NOMO-1 treated with DMSO at 0.1 percent for 48 hours (cell line): ENCODE measurements around the gene KAZN.
"Not testable (repeated sequence)": the region's sequence is repeated elsewhere in the genome, so short reads cannot be mapped to it uniquely, and the experiment has no call there.

Experiments
- DNase-seq: peaks from one replicate; lab custom pipeline; 2025; ENCODE audit not compliant: unreplicated experiment; lab: John Stamatoyannopoulos, UW

The KAZN gene

DNA sequence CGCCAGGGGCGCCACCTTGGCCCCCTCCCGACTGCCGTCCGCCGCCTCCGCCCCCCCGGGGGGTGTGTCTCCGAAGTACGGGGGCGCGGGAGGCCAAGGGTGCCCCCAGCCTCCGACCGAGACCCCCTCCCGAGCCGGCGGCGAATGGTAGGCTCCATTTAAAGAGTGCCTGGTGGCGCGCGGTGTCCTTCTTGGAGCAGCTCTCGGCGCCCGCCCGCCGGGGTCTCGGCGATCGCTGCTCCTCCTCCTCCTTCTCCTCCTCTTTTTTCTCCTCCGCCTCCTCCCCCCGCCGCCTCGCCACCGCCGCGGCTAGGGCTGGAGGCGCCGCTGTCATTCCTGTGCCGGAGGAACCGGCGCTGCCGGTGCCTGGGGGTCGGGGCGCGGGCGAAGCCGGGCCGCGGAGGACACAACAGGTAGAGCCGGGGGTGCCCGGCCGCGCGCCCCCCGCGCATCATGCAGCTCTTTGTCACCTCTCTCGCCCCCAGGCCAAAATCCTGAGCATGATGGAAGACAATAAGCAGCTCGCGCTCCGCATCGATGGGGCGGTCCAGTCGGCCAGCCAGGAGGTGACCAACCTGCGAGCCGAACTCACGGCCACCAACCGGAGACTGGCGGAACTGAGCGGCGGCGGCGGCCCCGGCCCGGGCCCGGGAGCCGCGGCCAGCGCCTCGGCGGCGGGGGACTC is at the start of gene KAZN:
KAZN (plus strand) TSS at position 188 of the 685 bp plus-strand sequence.
- DNase-seq = no peak

DNA sequence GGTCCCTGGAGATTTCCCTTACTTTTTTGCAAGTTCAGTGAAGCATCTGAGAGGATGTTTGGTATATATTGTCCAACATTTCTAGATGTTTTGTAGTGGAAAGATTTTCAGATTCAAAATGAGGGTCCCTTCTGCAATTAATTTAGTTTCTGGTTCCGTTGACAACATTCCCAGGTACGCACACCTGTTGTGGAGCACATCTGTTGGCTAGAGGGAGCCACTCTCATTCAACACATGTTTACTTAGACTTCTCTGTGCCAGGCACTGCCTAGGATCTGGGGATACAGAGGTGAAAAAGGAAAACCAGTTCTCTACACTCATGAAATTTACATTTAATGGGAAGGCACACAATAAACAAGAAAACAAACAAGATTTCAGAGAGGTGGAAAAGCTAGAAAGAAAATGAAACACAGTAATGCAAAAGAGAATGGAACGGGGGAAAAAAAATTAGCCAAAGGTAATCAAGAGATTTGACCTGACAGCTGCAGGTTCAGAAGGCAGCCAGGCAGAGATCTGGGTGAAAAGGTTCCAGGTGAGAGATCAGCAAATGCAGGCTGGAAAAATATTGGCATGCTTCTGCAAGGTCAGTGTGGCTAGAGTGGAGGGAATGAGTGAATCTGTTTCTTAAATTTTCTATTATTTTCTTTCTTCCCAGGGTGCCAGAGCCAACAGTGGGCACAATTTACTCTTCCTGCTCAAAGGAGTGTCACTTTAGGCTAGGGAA is 48.4 kb upstream of the KAZN start:
- DNase-seq = no peak

DNA sequence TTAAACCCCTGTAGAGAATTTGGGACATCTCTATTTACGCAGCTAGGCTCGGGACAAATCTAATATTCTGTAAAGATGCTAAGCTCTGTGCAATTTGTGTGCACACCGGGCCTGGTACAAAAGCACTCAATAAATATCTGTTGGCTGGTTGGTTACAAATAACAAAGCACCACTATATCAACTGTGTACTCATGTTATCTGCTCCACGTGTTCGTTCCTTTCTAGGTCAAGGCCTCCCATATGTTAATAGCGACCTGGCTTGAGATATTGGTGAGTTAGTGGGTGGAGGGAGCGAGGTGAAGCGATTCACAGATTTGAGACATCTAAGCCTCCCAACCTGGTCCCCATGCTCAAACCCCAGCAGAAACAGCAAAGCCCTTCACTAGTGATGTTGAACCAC is 47.1 kb upstream of the KAZN start:
- DNase-seq = no peak

DNA sequence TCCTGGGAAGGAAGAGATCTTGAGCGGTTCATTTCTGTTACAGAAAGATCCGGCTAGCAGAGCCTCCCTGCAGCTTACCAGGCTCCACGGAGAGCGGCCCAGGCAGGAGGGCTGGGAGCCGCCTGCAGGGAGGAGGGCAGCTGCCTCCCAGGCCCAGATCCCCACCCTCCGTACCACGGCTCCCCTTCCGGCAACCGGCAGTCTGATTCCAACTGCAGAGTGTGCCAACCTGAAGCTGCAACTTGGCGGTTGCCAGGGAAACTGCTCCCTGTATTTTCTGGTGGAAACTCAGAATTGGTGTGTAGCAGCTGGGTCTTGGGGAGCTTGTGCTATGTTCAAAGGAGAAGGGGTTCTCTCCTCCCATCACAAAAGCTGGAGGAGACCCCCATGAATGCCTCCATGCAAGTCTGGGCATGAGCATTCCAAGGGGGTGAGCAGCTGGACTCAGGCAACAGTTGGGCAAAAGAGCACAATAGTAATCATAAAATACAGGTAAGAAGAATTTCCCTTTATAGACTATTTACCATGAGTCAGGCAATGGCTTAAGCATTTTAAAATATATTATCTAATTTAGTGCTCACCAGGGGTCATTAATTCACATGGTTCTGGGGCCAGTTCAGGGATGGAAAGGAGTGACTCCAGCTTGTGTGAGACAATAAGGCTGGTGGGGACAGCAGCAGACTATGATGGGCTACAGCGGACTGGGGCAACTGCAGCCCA is 46.1 kb upstream of the KAZN start:
- DNase-seq = no peak

DNA sequence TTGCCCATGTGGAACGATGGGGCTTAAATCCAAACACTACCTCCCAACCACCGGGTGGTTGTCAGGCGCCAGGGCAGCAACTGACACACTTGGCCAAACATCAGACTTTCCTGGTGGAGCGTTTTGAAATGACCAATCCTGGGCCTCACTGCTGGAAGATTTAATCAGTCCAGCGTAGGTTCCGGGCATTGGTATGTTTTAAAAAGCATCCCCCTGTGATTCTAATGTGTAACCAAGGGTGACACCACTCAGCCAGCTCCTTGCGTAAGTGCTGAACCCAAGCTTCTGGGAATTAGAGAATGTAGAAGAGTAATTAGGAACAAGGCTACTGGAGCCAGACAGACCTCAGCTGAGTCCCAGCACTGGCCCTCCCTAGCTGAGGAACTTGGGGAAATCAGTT is 44.8 kb upstream of the KAZN start:
- no peak for DNase-seq

DNA sequence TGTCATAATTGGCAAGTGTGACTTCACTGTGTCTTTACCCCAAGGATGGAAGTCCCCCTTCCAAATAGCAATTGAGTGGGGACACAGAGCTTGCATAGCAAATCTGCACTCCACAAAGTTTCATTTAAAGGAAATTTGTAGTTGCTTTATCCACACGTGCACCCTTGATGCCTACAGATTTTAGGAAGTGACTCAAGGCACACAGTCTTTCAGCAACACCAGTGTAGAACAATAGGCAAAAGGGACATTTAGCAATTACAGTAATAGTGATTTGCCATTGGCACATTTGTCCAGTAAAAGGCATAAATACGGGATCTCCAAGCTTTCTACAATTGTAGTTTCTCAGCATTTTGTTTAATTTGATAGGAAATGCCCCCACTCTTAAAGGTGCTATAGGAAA is 43.4 kb upstream of the KAZN start:
- DNase-seq = no peak

DNA sequence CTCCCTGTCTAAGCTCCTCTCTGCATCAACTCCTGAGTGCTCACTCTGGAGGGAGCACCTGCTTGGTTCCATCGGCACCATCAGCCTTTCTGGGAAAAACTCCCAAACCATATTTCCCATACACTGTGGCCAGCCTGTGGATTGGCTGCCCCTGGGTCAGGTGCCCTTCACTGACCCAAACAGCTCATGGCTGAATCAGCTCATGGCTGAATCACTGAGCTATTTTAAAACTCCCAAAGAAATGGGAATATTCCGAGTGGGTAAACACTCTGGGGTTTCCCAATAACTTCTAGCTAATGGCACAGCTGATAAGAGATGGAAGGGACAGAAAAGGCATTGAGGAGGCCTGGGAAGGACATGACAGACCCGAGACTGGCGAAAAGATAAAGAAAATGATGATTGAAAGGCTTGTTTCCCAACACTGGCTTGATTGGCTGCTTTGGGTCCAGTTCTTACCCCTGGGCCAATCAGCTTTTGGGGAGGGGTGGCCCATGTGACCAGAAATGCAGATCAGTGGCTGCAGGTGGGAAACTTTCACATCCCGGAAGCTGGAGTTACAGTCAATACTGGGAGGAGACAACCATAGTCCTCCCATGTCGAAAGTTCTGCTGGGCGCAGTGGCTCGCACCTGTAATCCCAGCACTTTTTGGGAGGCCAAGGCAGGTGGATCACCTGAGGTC is 37.3 kb upstream of the KAZN start:
- DNase-seq = no peak

DNA sequence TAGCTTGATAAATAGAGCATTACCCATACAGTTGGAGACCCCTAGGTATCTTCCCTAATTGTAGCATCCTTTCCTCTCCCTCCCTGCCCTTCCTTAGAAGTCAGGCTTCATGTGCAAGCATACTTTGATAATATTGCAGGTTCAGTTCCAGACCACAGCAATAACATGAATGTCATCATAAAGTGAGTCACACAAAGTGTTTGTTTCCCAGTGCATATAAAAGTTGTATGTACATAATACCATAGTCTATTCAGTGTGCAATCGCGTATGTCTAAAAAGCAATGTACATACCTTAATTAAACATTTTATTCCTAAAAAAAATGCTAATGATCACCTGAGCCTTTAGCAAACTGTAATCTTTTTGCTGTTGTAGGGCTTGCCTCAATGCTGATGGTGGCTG is 33.4 kb upstream of the KAZN start:
- no peak for DNase-seq

DNA sequence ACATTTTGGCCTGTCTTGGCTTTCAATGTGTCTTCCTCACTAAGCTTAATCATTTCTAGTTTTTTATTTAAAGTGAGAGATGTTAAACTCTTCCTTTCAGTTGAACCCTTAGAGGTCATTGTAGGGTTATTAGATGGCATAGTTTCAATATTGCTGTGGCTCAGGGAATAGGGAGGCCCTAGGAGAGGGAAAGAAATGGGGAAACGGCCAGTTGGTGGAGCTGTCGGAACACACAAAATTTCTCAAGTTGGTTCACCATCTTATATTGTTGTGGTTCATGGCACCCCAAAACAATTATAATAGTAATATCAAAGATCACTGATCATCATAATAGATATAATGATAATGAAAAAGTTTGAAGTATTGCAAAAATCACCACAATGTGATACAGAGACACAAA is 31.4 kb upstream of the KAZN start:
- no peak for DNase-seq

DNA sequence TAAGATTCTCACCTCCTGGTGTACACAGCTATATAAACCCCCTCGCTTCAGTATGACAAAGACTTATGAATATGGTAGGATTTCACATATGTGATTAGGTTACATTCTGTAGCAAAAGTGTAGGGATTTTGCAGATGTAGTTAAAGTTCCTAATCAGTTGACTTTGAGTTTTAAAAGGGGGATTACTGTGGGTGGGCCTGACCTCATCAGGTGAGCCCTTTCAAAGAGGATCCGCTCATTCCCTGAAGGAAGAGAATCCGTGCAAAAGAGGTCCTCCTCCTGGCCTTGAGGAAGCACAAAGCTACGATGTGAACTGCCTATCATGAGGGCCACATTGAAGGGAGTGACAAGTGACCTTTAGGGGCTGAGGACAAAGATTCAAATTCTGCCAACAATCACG is 30.6 kb upstream of the KAZN start:
- no peak for DNase-seq

DNA sequence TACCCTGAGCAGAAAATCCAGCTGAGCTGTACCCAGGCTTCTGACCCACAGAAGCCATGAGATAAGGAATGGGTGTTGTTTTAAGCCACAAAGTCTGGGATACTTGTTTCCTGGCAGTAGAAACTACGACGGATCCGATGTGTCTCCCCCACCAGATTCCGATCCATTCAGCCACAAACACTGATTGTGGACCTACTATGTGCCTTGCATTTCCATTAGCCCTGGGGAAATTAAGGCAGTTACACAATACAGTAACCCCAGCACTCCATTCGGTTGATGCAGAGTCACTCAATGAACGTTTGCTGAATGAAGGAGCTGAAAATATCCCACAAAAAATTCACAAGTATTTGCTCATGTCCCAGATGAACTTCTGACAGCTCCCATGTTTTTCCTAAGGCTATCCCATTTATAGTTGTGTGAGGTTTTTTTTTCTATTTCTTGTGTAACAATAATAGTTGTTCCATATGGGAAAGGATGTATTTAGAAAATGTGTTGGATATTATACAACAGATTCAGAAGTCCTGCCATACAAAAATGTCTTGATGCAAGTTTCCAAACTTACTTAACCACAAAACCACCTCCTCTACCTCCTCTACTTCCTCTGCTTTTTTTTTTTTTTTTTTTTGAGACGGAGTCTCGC is 29.6 kb upstream of the KAZN start:
- no peak for DNase-seq

DNA sequence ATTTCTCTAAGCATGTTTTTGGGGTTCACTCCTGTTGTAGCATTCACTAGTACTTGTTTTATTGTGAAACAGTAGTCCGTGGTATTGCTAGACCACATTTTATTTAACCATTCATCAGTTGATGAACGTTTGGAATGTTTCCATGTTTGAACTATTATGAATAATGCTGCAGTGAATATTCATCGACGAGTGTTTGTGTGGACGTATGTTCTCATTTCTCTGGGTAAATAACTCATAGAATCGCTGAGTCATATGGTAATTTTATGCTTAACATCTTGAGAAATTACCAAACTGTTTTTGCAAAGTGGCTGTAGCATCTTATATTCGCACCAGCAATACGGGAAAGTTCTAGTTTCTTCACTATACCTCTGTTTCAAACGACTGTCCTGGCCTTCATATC is 28.0 kb upstream of the KAZN start:
- DNase-seq = no peak

DNA sequence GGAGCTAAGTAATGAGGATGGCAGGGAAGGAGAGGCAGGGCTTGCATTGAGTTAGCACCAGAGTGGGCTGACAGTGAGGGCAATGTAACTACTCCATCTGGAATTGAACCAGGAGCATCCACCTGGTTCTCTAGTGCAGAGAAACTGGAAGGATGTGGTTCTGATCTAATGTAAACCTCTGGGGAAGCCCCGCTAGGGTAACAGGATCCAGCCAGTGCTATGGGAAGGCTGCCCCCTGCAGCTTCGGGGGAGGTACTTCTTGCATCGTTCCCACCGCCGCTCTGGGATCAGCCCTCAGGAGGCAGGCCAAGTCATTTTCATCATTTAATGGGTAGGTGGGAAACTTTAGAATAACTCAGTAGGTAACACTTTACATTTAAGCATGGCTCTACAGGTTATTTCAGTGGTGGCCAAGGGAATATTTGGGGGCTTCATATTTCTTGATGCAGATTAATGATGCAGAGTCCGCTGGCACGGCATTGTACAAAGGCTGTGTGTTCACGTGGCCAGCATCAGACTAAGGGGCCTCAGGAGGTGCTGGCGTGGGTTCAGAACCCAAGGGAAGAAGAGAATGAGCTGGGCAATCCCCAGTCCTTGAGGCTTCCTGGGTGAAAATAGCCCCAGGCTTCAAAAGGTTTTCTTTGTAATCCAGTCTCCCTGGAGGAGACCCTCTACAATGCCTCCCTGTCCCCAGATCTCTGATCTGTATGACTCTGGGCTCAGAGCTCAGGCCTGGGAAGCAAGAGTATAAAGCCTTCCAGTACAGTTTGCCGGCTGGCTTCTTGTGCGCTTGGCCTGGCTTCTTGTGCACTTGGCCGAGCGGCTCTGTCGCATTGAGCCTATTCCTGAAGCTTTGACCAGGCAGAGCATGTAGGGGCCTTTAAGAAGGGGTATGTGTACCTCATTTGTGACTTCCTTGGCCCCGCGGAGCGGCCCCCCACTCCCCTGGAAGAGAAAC is 26.4 kb upstream of the KAZN start:
- no peak for DNase-seq

DNA sequence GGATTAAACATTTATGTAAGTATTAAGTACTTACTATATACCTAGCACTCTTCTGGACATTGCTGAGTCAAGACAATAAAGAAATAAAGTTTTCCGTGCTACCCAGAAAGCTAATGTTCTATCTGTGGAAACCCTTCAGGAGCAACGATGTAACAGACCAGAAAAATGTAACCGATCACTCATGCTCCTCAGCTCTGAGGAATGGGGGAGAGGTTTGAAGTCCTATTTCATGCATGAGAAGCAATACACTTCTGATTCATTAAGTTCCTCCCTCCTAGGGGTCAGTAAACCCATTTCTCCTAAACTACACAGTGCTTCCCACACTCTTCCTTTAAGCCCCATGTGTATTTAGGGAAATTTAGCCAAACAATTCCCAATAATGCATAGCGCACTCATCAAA is 25.6 kb upstream of the KAZN start:
- no peak for DNase-seq

DNA sequence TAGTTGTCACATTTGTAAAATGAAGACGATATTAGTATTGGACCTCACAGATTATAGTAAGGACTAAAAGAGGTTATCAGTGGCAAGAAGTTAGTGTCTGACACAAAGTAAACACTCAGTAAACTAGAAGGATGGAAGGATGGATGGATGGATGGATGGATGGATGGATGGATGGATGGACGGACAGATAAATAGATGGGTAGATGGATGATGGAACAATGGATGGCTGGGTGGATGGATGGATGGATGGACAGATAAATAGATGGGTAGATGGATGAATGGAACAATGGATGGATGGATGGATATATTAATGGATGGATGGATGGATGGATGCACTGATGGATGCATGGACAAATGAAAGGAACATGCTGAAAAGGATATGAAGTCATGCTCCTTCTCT is 22.3 kb upstream of the KAZN start:
- DNase-seq = no peak

DNA sequence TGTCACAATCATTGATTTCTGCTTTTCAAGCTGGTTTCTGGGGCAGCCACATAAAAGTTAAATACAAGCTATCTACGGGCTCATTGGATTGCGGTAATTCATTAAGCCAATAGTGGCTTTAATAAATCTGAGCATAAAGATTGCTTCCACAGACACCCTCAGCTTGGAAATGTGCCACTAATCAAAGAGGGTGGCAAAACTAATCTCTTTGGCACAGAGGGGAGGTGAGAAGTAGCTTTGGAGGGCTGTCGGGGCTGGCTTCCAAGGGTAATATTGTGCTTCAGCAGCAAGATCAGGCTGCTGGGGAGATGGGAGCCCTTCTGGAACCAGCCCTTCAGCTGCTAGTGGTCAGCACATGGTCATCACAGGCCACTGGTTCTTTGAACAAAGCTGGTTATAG is 21.2 kb upstream of the KAZN start:
- no peak for DNase-seq

DNA sequence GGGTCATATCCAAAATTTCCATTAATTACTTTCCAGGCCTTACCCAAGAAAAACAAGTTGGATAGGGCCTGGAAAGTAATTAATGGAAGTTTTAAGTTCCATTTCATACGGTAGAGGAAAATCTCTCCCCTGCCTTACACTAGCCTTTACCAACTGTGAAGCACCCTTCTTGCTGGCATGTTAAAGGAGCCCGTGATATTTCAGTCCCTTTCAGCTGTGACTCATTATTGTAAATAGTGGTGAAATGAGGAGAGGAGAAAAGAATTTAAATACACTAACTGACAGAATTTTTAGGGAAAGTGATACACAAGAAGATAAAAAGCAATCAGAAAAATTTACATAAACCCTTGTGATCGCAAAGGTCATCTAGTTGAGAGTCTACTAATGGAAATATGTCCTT is 20.3 kb upstream of the KAZN start:
- no peak for DNase-seq

DNA sequence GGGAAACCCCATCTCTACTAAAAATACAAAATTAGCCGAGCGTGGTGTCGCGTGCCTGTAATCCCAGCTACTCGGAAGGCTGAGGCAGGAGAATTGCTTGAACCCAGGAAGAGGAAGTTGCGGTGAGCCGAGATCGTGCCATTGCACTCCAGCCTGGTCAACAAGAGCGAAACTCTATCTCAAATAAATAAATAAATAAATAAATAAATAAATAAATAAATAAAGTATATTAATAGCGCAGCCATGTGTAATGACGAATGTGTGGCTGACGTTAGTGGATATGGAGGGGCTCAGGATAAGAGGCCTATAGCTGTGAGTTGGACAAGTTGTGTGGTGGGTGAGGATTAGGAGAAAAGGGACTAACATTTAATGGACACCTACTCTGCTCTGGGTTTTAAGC is 18.2 kb upstream of the KAZN start:
- DNase-seq = not testable (repeated sequence)

DNA sequence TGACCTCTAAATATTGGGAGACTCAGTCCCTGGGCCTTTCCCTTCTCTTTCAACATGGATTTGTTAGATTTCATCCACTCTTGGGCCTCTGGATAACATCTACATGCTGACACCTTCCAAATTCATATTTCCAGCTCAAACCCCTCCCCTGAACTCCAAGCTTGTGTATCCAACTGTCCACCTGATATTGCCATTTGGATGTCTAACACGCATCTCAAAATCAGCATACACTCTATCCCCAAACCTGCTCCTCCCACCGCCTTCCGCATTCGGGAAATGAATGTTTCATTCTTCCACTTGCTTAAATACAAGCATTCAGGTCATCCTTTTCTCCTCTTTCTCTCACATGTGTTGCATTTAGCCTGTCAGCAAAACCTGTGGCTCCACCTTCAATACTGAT is 17.5 kb upstream of the KAZN start:
- no peak for DNase-seq

DNA sequence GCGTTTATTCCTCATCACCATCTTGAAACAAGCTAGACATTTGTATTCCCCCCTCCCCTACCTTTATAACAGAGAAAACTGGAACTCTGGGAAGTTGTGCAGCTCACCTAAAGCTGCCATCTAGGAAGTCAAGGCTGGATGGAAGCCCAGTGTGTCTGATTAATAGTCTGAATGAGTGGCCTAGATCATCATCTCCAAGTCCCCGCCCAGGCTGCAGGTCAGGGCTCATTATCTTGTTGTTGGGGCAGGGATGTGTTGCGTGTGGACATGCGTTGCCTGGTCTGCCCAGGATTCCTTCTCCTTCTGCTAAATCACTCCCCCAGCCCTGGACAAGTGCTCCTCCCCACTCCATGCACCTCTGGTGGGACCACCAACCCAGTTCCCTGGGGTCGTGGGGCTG is 14.7 kb upstream of the KAZN start:
- no peak for DNase-seq
